ENCODE data around the gene MT1F. TPM values are rescaled to one million over a fixed set of nuclear protein-coding genes. Genes with fewer than 3 reads are reported as not detected.
A peak's percentile ranks its signal among the peaks of the same experiment; 100 is the strongest.

Gene MT1F
- total and polyA plus RNA-seq, 9 of the 15 experiments (the other 6 are each of a cell fraction or from before 2014, with no cell fraction given), result 0.18 to 0.68 (median 0.29) TPM; not detected in 5

DNA sequence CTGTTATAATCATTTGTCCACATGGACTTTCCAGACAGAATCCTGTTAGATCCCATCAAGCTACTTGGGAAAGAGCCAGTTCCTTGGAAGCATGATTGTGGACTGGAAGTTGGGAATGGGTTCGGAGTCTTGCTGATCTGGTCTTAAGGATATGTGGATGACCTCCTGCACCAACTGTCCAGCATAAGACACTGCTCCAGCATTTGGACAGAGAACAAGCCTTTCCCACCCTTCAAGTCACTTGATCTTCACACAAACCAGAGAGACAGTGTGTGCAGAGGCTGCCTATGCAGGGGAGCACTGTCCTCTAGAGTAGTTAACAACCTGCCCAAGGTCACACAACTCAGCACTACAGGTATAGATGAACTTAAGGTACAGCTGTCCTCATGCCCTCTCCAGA lies 11.9 kb upstream of the MT1F start:
- Histone ChIP-seq H4K20me1 (replicated peaks; ENCODE audit: control insufficient read depth, insufficient read depth, low read length) (no peaks in the 10 kb centered on the region; the same call in 1 of the 2 replicates), H3K27ac (ENCODE audit: extremely low read depth, low read depth, low read length) (no peak overlapping the region), H3K4me2 (ENCODE audit: insufficient read depth, low read length) (no peak overlapping the region), H3K4me1 (replicated peaks in 1 of 2; ENCODE audit: control insufficient read depth in 2 of 2, insufficient read depth in 2 of 2, low read length in 2 of 2) (peaks cover 3 to 13% of the 10 kb centered on the region in 2 experiments; a peak in 3 of 5 replicates), H3K9me1 (ENCODE audit: control insufficient read depth, insufficient read depth, low read length) (no peaks in the 10 kb centered on the region), H3K36me3 (ENCODE audit: control insufficient read depth, insufficient read depth, low read length) (no peaks in the 10 kb centered on the region), H2AFZ (ENCODE audit: low read depth, low read length) (no peak overlapping the region), H3K27me3 (ENCODE audit: control insufficient read depth in 2 of 2, insufficient read depth in 2 of 2, low read length in 2 of 2) (peaks cover 27 to 57% of the 10 kb centered on the region in 2 experiments), H3K9me3 (replicated peaks; ENCODE audit: control insufficient read depth, insufficient read depth, low read depth, low read length) (no peaks in the 10 kb centered on the region), H3K4me3 (no peak overlapping the region), H3K79me2 (ENCODE audit: control insufficient read depth, insufficient read depth, low read length) (no peaks in the 10 kb centered on the region), H3K9ac (ENCODE audit: insufficient read depth in 1 of 2, low read depth in 2 of 2, low read length in 2 of 2) (no peak overlapping the region)
- ChIA-PET CTCF (ENCODE audit: low intra/inter-chr PET ratio) (no interaction called here), POLR2A (no interaction called here)
- no TSS peak for BruUV-seq (replicated peaks)
- ATAC-seq (no peak), FAIRE-seq (no peak), DNase-seq (ENCODE audit: extremely low read depth in 1 of 4, low spot score in 3 of 4) (no peak)
- intact Hi-C loops (cut with micrococcal nuclease), result no loop called here
- TF ChIP-seq SRSF7 (optimal IDR thresholded peaks at IDR 0.05; ENCODE audit: low read depth, low read length), result no peak
- TF ChIP-seq PHTF2 (CRISPR knock-in tag; IDR thresholded peaks at IDR 0.05), result no peak
- TF ChIP-seq, protein P1, sequence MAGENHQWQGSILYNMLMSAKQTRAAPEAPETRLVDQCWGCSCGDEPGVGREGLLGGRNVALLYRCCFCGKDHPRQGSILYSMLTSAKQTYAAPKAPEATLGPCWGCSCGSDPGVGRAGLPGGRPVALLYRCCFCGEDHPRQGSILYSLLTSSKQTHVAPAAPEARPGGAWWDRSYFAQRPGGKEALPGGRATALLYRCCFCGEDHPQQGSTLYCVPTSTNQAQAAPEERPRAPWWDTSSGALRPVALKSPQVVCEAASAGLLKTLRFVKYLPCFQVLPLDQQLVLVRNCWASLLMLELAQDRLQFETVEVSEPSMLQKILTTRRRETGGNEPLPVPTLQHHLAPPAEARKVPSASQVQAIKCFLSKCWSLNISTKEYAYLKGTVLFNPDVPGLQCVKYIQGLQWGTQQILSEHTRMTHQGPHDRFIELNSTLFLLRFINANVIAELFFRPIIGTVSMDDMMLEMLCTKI (IDR thresholded peaks at IDR 0.05; ENCODE audit: partially characterized antibody), result no peak
- TF ChIP-seq, protein P2, sequence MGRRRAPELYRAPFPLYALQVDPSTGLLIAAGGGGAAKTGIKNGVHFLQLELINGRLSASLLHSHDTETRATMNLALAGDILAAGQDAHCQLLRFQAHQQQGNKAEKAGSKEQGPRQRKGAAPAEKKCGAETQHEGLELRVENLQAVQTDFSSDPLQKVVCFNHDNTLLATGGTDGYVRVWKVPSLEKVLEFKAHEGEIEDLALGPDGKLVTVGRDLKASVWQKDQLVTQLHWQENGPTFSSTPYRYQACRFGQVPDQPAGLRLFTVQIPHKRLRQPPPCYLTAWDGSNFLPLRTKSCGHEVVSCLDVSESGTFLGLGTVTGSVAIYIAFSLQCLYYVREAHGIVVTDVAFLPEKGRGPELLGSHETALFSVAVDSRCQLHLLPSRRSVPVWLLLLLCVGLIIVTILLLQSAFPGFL (CRISPR knock-in tag; IDR thresholded peaks at IDR 0.05), result no peak
- TF ChIP-seq, protein P3, sequence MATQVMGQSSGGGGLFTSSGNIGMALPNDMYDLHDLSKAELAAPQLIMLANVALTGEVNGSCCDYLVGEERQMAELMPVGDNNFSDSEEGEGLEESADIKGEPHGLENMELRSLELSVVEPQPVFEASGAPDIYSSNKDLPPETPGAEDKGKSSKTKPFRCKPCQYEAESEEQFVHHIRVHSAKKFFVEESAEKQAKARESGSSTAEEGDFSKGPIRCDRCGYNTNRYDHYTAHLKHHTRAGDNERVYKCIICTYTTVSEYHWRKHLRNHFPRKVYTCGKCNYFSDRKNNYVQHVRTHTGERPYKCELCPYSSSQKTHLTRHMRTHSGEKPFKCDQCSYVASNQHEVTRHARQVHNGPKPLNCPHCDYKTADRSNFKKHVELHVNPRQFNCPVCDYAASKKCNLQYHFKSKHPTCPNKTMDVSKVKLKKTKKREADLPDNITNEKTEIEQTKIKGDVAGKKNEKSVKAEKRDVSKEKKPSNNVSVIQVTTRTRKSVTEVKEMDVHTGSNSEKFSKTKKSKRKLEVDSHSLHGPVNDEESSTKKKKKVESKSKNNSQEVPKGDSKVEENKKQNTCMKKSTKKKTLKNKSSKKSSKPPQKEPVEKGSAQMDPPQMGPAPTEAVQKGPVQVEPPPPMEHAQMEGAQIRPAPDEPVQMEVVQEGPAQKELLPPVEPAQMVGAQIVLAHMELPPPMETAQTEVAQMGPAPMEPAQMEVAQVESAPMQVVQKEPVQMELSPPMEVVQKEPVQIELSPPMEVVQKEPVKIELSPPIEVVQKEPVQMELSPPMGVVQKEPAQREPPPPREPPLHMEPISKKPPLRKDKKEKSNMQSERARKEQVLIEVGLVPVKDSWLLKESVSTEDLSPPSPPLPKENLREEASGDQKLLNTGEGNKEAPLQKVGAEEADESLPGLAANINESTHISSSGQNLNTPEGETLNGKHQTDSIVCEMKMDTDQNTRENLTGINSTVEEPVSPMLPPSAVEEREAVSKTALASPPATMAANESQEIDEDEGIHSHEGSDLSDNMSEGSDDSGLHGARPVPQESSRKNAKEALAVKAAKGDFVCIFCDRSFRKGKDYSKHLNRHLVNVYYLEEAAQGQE (IDR thresholded peaks at IDR 0.05; ENCODE audit: borderline replicate concordance), result peak; percentile 54
- TF ChIP-seq, protein P3 (CRISPR knock-in tag; IDR thresholded peaks at IDR 0.05; ENCODE audit: low read depth), result no peak
- in situ Hi-C loops (cut with MboI), result no loop called here
- WGBS (ENCODE audit: insufficient coverage, low coverage, missing lambda C conversion rate), result 0% methylated on average over 1 of the region's 1 CpG
